GM10266 (cell line): ENCODE measurements around the gene EVA1B.

Experiments
- DNase-seq: peaks from one replicate; pipeline ENCODE4 v3.0.0; 2012; ENCODE audit errors: extremely low spot score
- TF ChIP-seq, protein P1 (sequence below): IDR thresholded peaks from 2 replicates; pipeline ENCODE4 v1.5.1; 2012; ENCODE audit warnings: mild to moderate bottlenecking, low read depth; ENCODE audit not compliant: control insufficient read depth, insufficient read depth; ENCODE audit errors: missing control alignments

Gene EVA1B, protein sequence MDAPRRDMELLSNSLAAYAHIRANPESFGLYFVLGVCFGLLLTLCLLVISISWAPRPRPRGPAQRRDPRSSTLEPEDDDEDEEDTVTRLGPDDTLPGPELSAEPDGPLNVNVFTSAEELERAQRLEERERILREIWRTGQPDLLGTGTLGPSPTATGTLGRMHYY

DNA sequence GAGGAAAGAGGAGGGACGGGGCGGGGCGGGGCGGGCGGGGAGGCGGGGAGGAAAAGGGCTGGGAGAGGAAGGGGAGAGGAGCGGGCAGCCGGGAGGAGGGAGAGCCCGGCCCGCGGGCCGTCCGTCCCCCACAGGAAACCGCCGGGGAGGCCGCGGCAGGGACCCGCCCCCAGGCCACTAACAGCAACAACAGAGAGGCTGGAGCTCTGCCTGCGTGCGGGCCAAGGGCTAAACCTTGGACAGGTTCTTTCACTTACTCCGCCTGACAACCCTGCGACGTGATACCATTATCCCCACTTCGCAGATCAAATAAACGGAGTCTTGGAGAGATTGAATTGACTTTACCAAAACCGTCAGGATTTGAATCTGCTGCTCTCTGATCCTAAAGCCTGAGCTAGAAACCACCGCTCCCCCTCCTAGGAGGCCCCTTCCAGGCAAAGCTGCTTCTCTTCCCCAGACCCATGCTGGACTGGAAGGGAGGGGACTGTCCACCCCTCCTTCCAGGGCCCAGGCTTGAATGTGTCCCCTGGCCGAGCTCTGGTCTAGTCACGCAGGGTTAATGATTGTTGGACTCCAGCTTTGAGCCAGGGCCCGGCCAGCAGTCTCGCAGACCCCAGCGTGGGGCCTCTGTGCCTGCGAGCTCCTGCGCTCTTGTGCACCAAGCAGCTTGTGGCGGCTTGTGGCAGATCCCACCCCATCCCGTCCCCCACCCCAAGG, at the start of gene EVA1B:
TSS of gene EVA1B (minus strand) at position 10 of the 717 bp plus-strand sequence. CDS start 608 bp downstream, outside the sequence.
- TF ChIP-seq, protein P1, sequence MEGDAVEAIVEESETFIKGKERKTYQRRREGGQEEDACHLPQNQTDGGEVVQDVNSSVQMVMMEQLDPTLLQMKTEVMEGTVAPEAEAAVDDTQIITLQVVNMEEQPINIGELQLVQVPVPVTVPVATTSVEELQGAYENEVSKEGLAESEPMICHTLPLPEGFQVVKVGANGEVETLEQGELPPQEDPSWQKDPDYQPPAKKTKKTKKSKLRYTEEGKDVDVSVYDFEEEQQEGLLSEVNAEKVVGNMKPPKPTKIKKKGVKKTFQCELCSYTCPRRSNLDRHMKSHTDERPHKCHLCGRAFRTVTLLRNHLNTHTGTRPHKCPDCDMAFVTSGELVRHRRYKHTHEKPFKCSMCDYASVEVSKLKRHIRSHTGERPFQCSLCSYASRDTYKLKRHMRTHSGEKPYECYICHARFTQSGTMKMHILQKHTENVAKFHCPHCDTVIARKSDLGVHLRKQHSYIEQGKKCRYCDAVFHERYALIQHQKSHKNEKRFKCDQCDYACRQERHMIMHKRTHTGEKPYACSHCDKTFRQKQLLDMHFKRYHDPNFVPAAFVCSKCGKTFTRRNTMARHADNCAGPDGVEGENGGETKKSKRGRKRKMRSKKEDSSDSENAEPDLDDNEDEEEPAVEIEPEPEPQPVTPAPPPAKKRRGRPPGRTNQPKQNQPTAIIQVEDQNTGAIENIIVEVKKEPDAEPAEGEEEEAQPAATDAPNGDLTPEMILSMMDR, result no peak
- DNase-seq, result peak; percentile 88

DNA sequence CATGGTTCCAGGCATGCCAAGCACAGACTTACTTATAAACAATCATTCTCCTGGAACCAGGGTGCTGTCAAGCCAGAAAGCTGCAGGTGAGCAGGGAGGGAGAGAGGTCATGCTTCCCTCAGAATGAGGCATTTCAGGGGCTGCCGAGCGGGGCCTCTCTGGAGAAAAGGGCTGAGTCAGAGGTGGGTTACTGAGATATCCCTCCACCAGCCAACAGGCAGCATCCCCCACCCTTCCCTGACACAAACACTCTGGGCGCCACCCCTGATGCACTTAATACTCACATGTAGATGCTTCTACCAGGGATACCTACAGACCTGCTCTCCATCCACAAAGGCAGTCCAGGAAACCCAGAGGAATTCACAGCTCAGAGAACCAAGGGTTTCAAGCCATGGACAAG, 49.2 kb upstream of the EVA1B start:
- TF ChIP-seq, protein P1, result no peak

DNA sequence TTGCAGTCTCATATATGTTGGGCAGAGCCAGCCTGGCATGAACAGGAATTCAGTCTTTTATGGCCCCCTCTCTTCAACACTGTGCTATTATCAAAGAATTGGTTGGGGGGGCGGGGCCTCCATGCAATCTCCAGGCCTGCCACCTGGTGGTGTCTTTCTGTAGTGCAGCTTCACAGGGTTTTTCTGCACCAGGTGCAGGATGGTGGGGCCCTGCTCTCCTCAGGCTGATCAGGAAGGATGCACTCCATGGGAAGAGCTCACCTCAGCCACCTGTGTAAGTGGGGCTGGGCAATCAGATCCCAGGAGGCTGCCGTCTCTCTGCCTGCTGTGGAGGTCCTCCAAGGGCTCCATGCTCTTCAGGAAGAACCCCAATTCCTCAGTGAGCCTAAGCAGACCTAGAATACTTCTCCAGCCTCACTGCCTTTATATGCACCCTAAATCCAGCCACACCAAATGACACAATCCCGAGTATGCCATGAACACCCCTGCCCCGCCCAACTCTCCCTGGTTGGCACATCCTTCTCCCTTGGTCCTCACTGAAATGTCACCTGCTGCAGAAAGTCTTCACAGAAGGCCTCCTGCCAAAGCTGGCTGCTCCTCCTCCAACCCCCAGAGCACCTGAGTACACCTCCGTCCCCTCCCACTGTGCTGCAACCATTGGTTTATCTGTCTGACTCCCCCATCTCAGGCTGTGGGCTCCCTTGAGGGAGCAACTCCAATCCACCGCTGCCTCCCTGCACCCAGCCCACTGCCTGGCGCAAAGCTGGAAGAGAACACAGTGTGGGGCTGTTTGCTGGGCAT, 45.8 kb upstream of the EVA1B start:
- TF ChIP-seq, protein P1, result peak; percentile 96
- DNase-seq, result peak; percentile 82

More for the DNA sequence above, 49.2 kb upstream of the EVA1B start:
- DNase-seq, result no peak

DNA sequence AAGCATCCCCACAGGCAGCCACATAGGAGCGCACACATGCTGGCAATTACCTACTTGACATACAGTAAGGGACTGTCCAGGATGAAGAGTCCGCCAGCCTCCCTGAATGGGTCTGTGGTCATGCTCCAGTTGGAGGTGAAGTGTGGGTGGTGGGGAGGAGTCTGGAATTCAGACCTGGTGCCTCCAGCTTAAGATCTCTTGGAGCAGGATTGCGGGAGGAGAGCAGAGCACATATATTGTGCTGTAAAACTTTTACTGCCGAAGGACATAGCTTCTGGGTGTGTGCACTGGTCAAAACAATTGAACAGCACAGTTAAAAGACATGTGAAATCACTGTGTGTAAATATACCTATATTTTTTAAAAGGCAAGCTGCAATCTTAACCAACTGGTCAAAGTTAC, 44.4 kb upstream of the EVA1B start:
- TF ChIP-seq, protein P1, result no peak
- DNase-seq, result no peak

DNA sequence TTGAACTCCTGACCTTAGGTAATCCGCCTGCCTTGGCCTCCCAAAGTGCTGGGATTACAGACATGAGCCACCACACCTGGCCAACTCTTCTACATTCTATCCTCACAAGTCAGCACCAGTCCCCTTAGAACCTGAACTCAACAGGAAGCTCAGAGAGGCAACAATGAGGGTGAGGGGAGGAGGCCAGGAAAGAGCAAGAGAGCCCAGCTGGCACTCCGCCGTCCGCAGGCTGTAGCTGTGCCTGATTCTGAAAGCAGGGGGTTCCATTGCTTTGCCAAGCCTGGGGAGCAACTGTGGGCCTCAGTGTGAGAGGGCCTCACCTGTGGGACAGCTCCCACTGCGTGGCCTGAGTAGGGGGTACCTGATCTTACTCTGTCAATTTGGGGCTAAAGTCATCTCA, 43.6 kb upstream of the EVA1B start:
- no peak for DNase-seq
- TF ChIP-seq, protein P1, result no peak

DNA sequence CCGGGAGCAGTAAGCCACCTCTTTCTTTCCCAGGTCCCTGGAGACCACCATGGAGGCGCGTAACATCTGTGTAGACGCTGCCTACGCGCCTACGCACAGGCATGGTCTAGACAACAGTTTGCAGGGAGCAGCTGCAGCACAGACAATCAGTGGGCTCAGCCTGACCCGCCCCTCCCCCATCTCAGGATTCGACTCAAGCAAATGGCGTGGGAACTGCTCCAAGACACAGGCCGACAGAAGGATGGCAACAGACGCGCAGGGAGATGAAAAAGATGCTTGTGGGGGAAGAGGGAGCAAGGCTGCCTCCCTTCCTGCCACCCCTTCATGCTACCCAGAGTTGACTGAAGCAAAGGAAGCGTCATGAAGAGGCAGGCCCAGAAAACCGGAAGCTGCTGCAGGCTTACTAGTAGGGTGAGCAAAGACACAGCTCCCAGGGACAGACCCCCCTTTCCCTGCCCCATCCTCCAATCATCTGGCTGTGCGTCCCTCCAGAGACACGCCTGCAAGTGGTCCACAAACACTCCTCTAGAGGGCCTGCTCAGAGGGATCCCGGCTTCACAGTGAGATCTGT, 42.7 kb upstream of the EVA1B start:
- DNase-seq, result no peak
- TF ChIP-seq, protein P1, result no peak
